Ishikawa (cell line): ENCODE measurements around the gene RIC8B.

Experiments
- CEBPB ChIP-seq: IDR thresholded peaks from 2 replicates; pipeline ENCODE4 v1.6.1; 2012
- CREB1 ChIP-seq: IDR thresholded peaks from 2 replicates; pipeline ENCODE4 v1.6.1; 2012; ENCODE audit warnings: low read depth
- EP300 ChIP-seq: IDR thresholded peaks from 2 replicates; pipeline ENCODE4 v1.6.1; 2012; ENCODE audit warnings: borderline replicate concordance
- FOXM1 ChIP-seq: IDR thresholded peaks from 2 replicates; pipeline ENCODE4 v1.6.1; 2012; ENCODE audit warnings: low read depth, borderline replicate concordance
- NFIC ChIP-seq: IDR thresholded peaks from 2 replicates; pipeline ENCODE4 v1.6.1; 2012
- RAD21 ChIP-seq: IDR thresholded peaks from 2 replicates; pipeline ENCODE4 v1.6.1; 2012; ENCODE audit warnings: low read depth
- TAF1 ChIP-seq: IDR thresholded peaks from 2 replicates; pipeline ENCODE4 v1.6.1; 2012; ENCODE audit warnings: low read depth, mild to moderate bottlenecking
- TCF12 ChIP-seq: IDR thresholded peaks from 2 replicates; pipeline ENCODE4 v1.6.1; 2012; ENCODE audit warnings: low read depth
- TEAD4 ChIP-seq: IDR thresholded peaks from 2 replicates; pipeline ENCODE4 v1.6.1; 2012
- USF1 ChIP-seq: IDR thresholded peaks from 2 replicates; pipeline ENCODE4 v1.6.1; 2012
- YY1 ChIP-seq: IDR thresholded peaks from 2 replicates; pipeline ENCODE4 v1.6.1; 2012; ENCODE audit warnings: low read depth
- ZBTB7A ChIP-seq: IDR thresholded peaks from 2 replicates; pipeline ENCODE4 v1.6.1; 2012; ENCODE audit warnings: low read depth
- TF ChIP-seq, protein P1 (sequence below): IDR thresholded peaks from 2 replicates; pipeline ENCODE4 v1.6.1; 2012

GRCh38 chr12:106897082-106897481, 122.6 kb downstream of the RIC8B start:
- no peak for TF ChIP-seq CEBPB
- no peak for TF ChIP-seq TAF1
- no peak for TF ChIP-seq TCF12
- no peak for TF ChIP-seq CREB1
- TF ChIP-seq, protein P1, sequence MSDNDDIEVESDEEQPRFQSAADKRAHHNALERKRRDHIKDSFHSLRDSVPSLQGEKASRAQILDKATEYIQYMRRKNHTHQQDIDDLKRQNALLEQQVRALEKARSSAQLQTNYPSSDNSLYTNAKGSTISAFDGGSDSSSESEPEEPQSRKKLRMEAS = no peak
- no peak for TF ChIP-seq USF1
- peak; percentile 40 for TF ChIP-seq RAD21
- TF ChIP-seq EP300 = no peak
- TF ChIP-seq ZBTB7A = no peak
- TF ChIP-seq YY1 = no peak
- no peak for TF ChIP-seq FOXM1
- no peak for TF ChIP-seq TEAD4
- TF ChIP-seq NFIC = no peak
